Erythroblast (primary cell): ENCODE data around the gene WAS.

ENCODE experiments used
- GATA1 ChIP-seq: IDR thresholded peaks from 2 replicates; pipeline ENCODE4 v1.6.1; 2011; ENCODE audit warnings: low read depth, mild to moderate bottlenecking, control low read depth, low read length, moderate library complexity
- POLR2A ChIP-seq: IDR thresholded peaks from 2 replicates; pipeline ENCODE4 v1.6.1; 2011; ENCODE audit warnings: mild to moderate bottlenecking, low read length

GRCh38 chrX:48709522-48710112 lies 26.0 kb downstream of the WAS start:
- TF ChIP-seq POLR2A (no peak), GATA1 (no peak)
